ENCODE results near the gene CLK3. TPM values are rescaled to one million over a fixed set of nuclear protein-coding genes. Genes with fewer than 3 reads are reported as not detected.

The CLK3 gene
- total RNA-seq, result 10 to 100 TPM; 27.8 to 44.1 (median 33.2) TPM
- long read RNA-seq, transcript CLK3-202 (13 exons, 2,621 nt), result major isoform, 8 of 10 reads
- long read RNA-seq, partial matches to known transcripts, result 1 of 10 reads
- long read RNA-seq, other reads (novel, unspliced or antisense), result 1 of 10 reads

GRCh38 chr15:74615508-74616365, at the start of gene CLK3:
TSS of gene CLK3 (plus strand) at chr15:74615836. CDS start at chr15:74619197, 3,361 bp downstream.
- ATAC-seq (peak; percentile 82 to 89 (median 86)), DNase-seq (peak; percentile 98 to 99 (median 98))
- H3K36me3 ChIP-seq, result peaks cover 0 to 19% (median 8%) of the 10 kb centered on the region in 4 donors
- peaks cover 0 to 27% (median 5%) of the 10 kb centered on the region in 4 donors for H3K4me1 ChIP-seq
- intact Hi-C loops (cut with DNase I), result loop anchor here (10.0 kb wide), 2 partner anchors 71 to 241 kb away; partner anchors contain the start of gene ARID3B (in 1 of the 2)
- no peaks in the 10 kb centered on the region for H3K27me3 ChIP-seq
- TF ChIP-seq CTCF (IDR thresholded peaks at IDR 0.05) (no peak), POLR2A (IDR thresholded peaks at IDR 0.05) (peak; percentile 87)
- 0% methylated on average over 5 of the region's 91 CpGs for WGBS (ENCODE audit: insufficient coverage, low coverage, low lambda C conversion rate, missing lambda C conversion rate)
- peak within 1 kb of the TSS; percentile 94 to 99 (median 98) for H3K4me3 ChIP-seq
- peak within 1 kb of the TSS; percentile 91 to 99 (median 92) for H3K27ac ChIP-seq
- H3K9me3 ChIP-seq, result no peaks in the 10 kb centered on the region

GRCh38 chr15:74568594-74568993, 47.0 kb upstream of the CLK3 start:
- Histone ChIP-seq H3K4me1 (no peaks in the 10 kb centered on the region), H3K27me3 (no peaks in the 10 kb centered on the region), H3K4me3 (no peak overlapping the region), H3K9me3 (no peaks in the 10 kb centered on the region), H3K36me3 (peaks cover 0 to 8% (median 0%) of the 10 kb centered on the region in 4 donors), H3K27ac (no peak overlapping the region)
- TF ChIP-seq CTCF (IDR thresholded peaks at IDR 0.05) (no peak), POLR2A (IDR thresholded peaks at IDR 0.05) (no peak)
- intact Hi-C loops (cut with DNase I), result no loop called here
- 29% methylated on average over 1 of the region's 1 CpG for WGBS (ENCODE audit: insufficient coverage, low coverage, low lambda C conversion rate, missing lambda C conversion rate)
- DNase-seq, result no peak
- ATAC-seq, result no peak

- intact Hi-C loops (cut with DNase I), result no loop called here
- no peaks in the 10 kb centered on the region for H3K27me3 ChIP-seq
- no peaks in the 10 kb centered on the region for H3K4me1 ChIP-seq
- H3K27ac ChIP-seq, result no peak overlapping the region
- peaks cover 0 to 9% (median 0%) of the 10 kb centered on the region in 4 donors for H3K36me3 ChIP-seq
- TF ChIP-seq POLR2A (IDR thresholded peaks at IDR 0.05) (no peak), CTCF (IDR thresholded peaks at IDR 0.05) (no peak)
- ATAC-seq, result no peak
- WGBS (ENCODE audit: insufficient coverage, low coverage, low lambda C conversion rate, missing lambda C conversion rate), result 88% methylated on average over 3 of the region's 4 CpGs
- H3K9me3 ChIP-seq, result no peaks in the 10 kb centered on the region
- H3K4me3 ChIP-seq, result no peak overlapping the region
- no peak for DNase-seq
Measured at GRCh38 chr15:74569731-74570070, 45.9 kb upstream of the CLK3 start.

- WGBS (ENCODE audit: insufficient coverage, low coverage, low lambda C conversion rate, missing lambda C conversion rate), result 100% methylated on average over 2 of the region's 3 CpGs
- Histone ChIP-seq H3K27me3 (no peaks in the 10 kb centered on the region), H3K27ac (no peak overlapping the region), H3K9me3 (no peaks in the 10 kb centered on the region), H3K4me1 (no peaks in the 10 kb centered on the region), H3K36me3 (peaks cover 0 to 9% (median 0%) of the 10 kb centered on the region in 4 donors), H3K4me3 (no peak overlapping the region)
- no peak for TF ChIP-seq POLR2A (IDR thresholded peaks at IDR 0.05)
- no peak for TF ChIP-seq CTCF (IDR thresholded peaks at IDR 0.05)
- no peak for DNase-seq
- no peak for ATAC-seq
- intact Hi-C loops (cut with DNase I), result no loop called here
Measured at GRCh38 chr15:74571191-74571590, 44.4 kb upstream of the CLK3 start.
